Endothelial cell of umbilical vein (primary cell): Measurements from ENCODE around the gene ALDH1A3. TPM values are rescaled to one million over a fixed set of nuclear protein-coding genes. Genes with fewer than 3 reads are reported as not detected.

Source experiments
- BruUV-seq: library from RNA; stranded (reverse); fragments of 400-500 nt; replicated peaks from 2 replicates; lab custom pipeline; 2021; lab: Mats Ljungman, UMichigan
- CTCF ChIA-PET: fragments of 300-600, 350-600 bp; sonication (Branson Sonifier 250); formaldehyde crosslinking; loops from one replicate; lab custom pipeline; 2021; ENCODE audit warnings: antibody characterized with exemption, inconsistent platforms; lab: Charles Lee
- POLR2A ChIA-PET: fragments of 300-600, 350-600 bp; sonication (Branson Sonifier 250); formaldehyde crosslinking; loops from one replicate; lab custom pipeline; 2021; ENCODE audit warnings: antibody characterized with exemption, inconsistent platforms; lab: Charles Lee
- DNase-seq: peaks from one replicate; pipeline ENCODE4 v3.0.0-alpha.2; 2011; ENCODE audit warnings: low read depth, low spot score
- FAIRE-seq: peaks from 2 replicates; lab custom pipeline; 2011; peaks lifted over from hg19 to GRCh38; lab: Jason Lieb, UNC
- H2AFZ ChIP-seq: 2 replicates; pipeline ENCODE4 v1.6.0; 2012; ENCODE audit warnings: low read depth, low read length, control low read depth, inconsistent platforms
- H3K27ac ChIP-seq: 2 replicates; pipeline ENCODE4 v1.5.1; 2011; ENCODE audit warnings: low read depth, mild to moderate bottlenecking, control low read depth, low read length, moderate library complexity; ENCODE audit not compliant: insufficient read depth
- H3K27me3 ChIP-seq, 2 experiments: 2 replicates each; pipeline versions ENCODE4 v1.6.0 to v1.6.1; 2011; ENCODE audit warnings: low read length in 2 of 2, mixed read lengths in 1 of 2; ENCODE audit not compliant: control insufficient read depth in 2 of 2, insufficient read depth in 2 of 2
- H3K36me3 ChIP-seq, 2 experiments: 2 replicates in 1 of 2; 3 replicates in 1 of 2; pipeline ENCODE4 v1.5.1; 2011; ENCODE audit warnings: low read length in 2 of 2, mild to moderate bottlenecking in 1 of 2, moderate library complexity in 1 of 2; ENCODE audit not compliant: control insufficient read depth in 2 of 2, insufficient read depth in 2 of 2; ENCODE audit errors: extremely low read depth in 1 of 2
- H3K4me1 ChIP-seq: 3 replicates; pipeline ENCODE4 v1.5.1; 2011; ENCODE audit warnings: mild to moderate bottlenecking, low read length; ENCODE audit not compliant: control insufficient read depth, insufficient read depth; ENCODE audit errors: extremely low read depth
- H3K4me2 ChIP-seq: 2 replicates; pipeline ENCODE4 v1.6.1; 2011; ENCODE audit warnings: low read length, control low read depth, mixed read lengths; ENCODE audit not compliant: insufficient read depth
- H3K4me3 ChIP-seq, 3 experiments: fragments of 200-600 bp in 1 of 3; sonication (generic), shearing (Covaris generic) in 1 of 3; replicated peaks in 1 of 3; 2 replicates each; pipeline ENCODE4 v1.5.1; 2011 to 2016; ENCODE audit warnings: control low read depth in 3 of 3, low read length in 3 of 3, mild to moderate bottlenecking in 2 of 3, inconsistent platforms in 1 of 3, low read depth in 1 of 3, moderate library complexity in 1 of 3; ENCODE audit not compliant: insufficient read depth in 1 of 3
- H3K79me2 ChIP-seq: 2 replicates; pipeline ENCODE4 v1.6.0; 2012; ENCODE audit warnings: low read length, inconsistent platforms; ENCODE audit not compliant: control insufficient read depth, insufficient read depth
- H3K9ac ChIP-seq: replicated peaks from 2 replicates; pipeline ENCODE3; 2011; ENCODE audit warnings: low read length, control low read depth; ENCODE audit not compliant: insufficient read depth; ENCODE audit errors: extremely low read depth
- H3K9me1 ChIP-seq: replicated peaks from 3 replicates; pipeline ENCODE4 v1.6.0; 2011; ENCODE audit warnings: mild to moderate bottlenecking, low read length; ENCODE audit not compliant: control insufficient read depth, insufficient read depth; ENCODE audit errors: extremely low read depth
- H3K9me3 ChIP-seq: replicated peaks from 2 replicates; pipeline ENCODE4 v1.5.1; 2012; ENCODE audit warnings: low read length, inconsistent platforms; ENCODE audit not compliant: control insufficient read depth, insufficient read depth
- H4K20me1 ChIP-seq: replicated peaks from 2 replicates; pipeline ENCODE3; 2011; ENCODE audit warnings: mild to moderate bottlenecking, low read length; ENCODE audit not compliant: control insufficient read depth, insufficient read depth; ENCODE audit errors: extremely low read depth
- CTCF ChIP-seq, 2 donors: IDR thresholded peaks; 1 replicate in 1 of 2; 2 replicates in 1 of 2; pipeline ENCODE4 v1.5.1; 2011; ENCODE audit warnings: low read length in 2 of 2, mild to moderate bottlenecking in 2 of 2, moderate library complexity in 2 of 2, control low read depth in 1 of 2, inconsistent platforms in 1 of 2, low read depth in 1 of 2; ENCODE audit not compliant: insufficient read depth in 1 of 2; ENCODE audit errors: extremely low read depth in 1 of 2
- EZH2 ChIP-seq: IDR thresholded peaks from 2 replicates; pipeline ENCODE4 v1.6.1; 2012; ENCODE audit warnings: borderline replicate concordance, low read depth, mild to moderate bottlenecking, moderate library complexity, low read length, inconsistent platforms; ENCODE audit not compliant: severe bottlenecking
- FOS ChIP-seq: IDR thresholded peaks from 2 replicates; pipeline ENCODE4 v1.6.1; 2011; ENCODE audit warnings: mild to moderate bottlenecking, low read length, moderate library complexity, borderline replicate concordance; ENCODE audit not compliant: insufficient read depth
- GATA2 ChIP-seq: IDR thresholded peaks from 2 replicates; pipeline ENCODE4 v1.7.0; 2011; ENCODE audit warnings: low read depth, mild to moderate bottlenecking, moderate library complexity, mixed read lengths, low read length; ENCODE audit not compliant: insufficient read length, insufficient read depth
- JUN ChIP-seq: IDR thresholded peaks from 2 replicates; pipeline ENCODE4 v1.6.1; 2011; ENCODE audit warnings: borderline replicate concordance, low read depth; ENCODE audit not compliant: insufficient read length, insufficient read depth
- MAX ChIP-seq: IDR thresholded peaks from 2 replicates; pipeline ENCODE4 v1.6.1; 2011; ENCODE audit not compliant: insufficient read depth, insufficient read length
- MYC ChIP-seq: IDR thresholded peaks from one replicate; pipeline ENCODE4 v1.6.1; 2011; ENCODE audit warnings: mild to moderate bottlenecking, low read depth, low read length
- POLR2A ChIP-seq: IDR thresholded peaks from 2 replicates; pipeline ENCODE4 v1.6.1; 2012; ENCODE audit warnings: low read depth, mild to moderate bottlenecking, control low read depth, low read length
- POLR2AphosphoS5 ChIP-seq: IDR thresholded peaks from 2 replicates; pipeline ENCODE4 v1.6.1; 2012; ENCODE audit warnings: low read depth, mild to moderate bottlenecking, control low read depth, low read length, moderate library complexity; ENCODE audit not compliant: insufficient read depth
- dilution Hi-C: fragments of 300-500 bp; cut with MboI; formaldehyde crosslinking; loops from one replicate; pipeline ENCODE4 v1.15.0; 2019; ENCODE audit warnings: low sequenced_read_pairs; ENCODE audit not compliant: extremely low pct_ligation_motif_present
- intact Hi-C: fragments of 100-400 bp; cut with micrococcal nuclease; formaldehyde crosslinking; loops from one replicate; pipeline ENCODE4 v1.10.0; 2022
- polyA plus RNA-seq, 4 experiments: library from polyadenylated mRNA; depleted of rRNA in 3 of 4; stranded (reverse) in 3 of 4; unstranded in 1 of 4; fragments of >200 nt; gene quantifications; 2 replicates each; pipeline versions ENCODE4 v1.2.1 to v1.2.3, GENCODE V29; 2011 to 2012; ENCODE audit warnings: missing spikeins in 1 of 4
- total RNA-seq: library from RNA; stranded (reverse); gene quantifications from 2 replicates; pipeline ENCODE4 v1.2.3, GENCODE V29; 2021

The ALDH1A3 gene
- total and polyA plus RNA-seq, 2 donors (not counting 3 experiments of a cell fraction or from before 2014, with no cell fraction given), result 2.8 to 5.8 TPM

GRCh38 chr15:100887211-100887913, 7.7 kb downstream of the ALDH1A3 start:
- no TSS peak for BruUV-seq
- Histone ChIP-seq H2AFZ (no peak overlapping the region), H3K79me2 (no peaks in the 10 kb centered on the region), H3K27me3 (peaks cover 0 to 3% of the 10 kb centered on the region in 2 experiments), H3K4me1 (peaks cover 35% of the 10 kb centered on the region), H3K4me2 (no peak overlapping the region), H3K36me3 (no peaks in the 10 kb centered on the region), H4K20me1 (no peaks in the 10 kb centered on the region), H3K9ac (no peak overlapping the region), H3K9me1 (no peaks in the 10 kb centered on the region), H3K9me3 (no peaks in the 10 kb centered on the region), H3K27ac (no peak overlapping the region), H3K4me3 (no peak overlapping the region)
- intact Hi-C loops (no loop called here), dilution Hi-C loops (no loop called here)
- CTCF ChIA-PET, result interaction anchor here (2.5 to 3.0 kb wide), 2 partner anchors 8 to 14 kb away, joined by 15 to 17 read pairs; partner anchors contain the start of gene ALDH1A3
- DNase-seq (no peak), FAIRE-seq (no peak)
- POLR2A ChIA-PET, result no interaction called here
- no peak for TF ChIP-seq MYC
- no peak for TF ChIP-seq GATA2
- TF ChIP-seq JUN, result no peak
- TF ChIP-seq FOS, result no peak
- no peak for TF ChIP-seq POLR2A
- no peak for TF ChIP-seq CTCF (IDR thresholded peaks at IDR 0.05; ENCODE audit: extremely low read depth in 1 of 2, insufficient read depth in 1 of 2, low read depth in 1 of 2, low read length in 2 of 2)
- no peak for TF ChIP-seq MAX
- TF ChIP-seq POLR2AphosphoS5, result no peak
- no peak for TF ChIP-seq EZH2
